HepG2 (cell line): ENCODE results near the gene ABTB2. TPM values are rescaled to one million over a fixed set of nuclear protein-coding genes. Genes with fewer than 3 reads are reported as not detected.

Source experiments
- ARHGAP35 ChIP-seq: sonication (generic); formaldehyde crosslinking; IDR thresholded peaks from 2 replicates; pipeline ENCODE4 v1.9.0; 2022; ENCODE audit warnings: mild to moderate bottlenecking, inconsistent platforms, moderate library complexity, missing genetic modification reagents, borderline replicate concordance
- ELF3 ChIP-seq: IDR thresholded peaks from 2 replicates; pipeline ENCODE4 v1.6.1; 2016; ENCODE audit warnings: missing genetic modification reagents, missing compliant biosample characterization
- FOXK1 ChIP-seq: sonication (generic); formaldehyde crosslinking; IDR thresholded peaks from 2 replicates; pipeline ENCODE4 v1.4.0; 2020; ENCODE audit warnings: low read depth, missing genetic modification reagents, borderline replicate concordance
- GATA4 ChIP-seq: sonication (generic); IDR thresholded peaks from 2 replicates; pipeline ENCODE4 v1.6.1; 2016; ENCODE audit warnings: antibody characterized with exemption, low read depth, borderline replicate concordance
- JUN ChIP-seq: sonication (generic); formaldehyde crosslinking; IDR thresholded peaks from 2 replicates; pipeline ENCODE4 v1.4.0; 2020; ENCODE audit warnings: mild to moderate bottlenecking, missing genetic modification reagents
- RFXANK ChIP-seq: IDR thresholded peaks from 2 replicates; pipeline ENCODE4 v1.6.1; 2016
- SRSF4 ChIP-seq: fragments of 200-400 bp; formaldehyde crosslinking; IDR thresholded peaks from one replicate; pipeline ENCODE4 v1.6.1; 2018; ENCODE audit warnings: mild to moderate bottlenecking, low read depth, low read length, moderate library complexity; ENCODE audit not compliant: poor library complexity, severe bottlenecking
- ZC3H4 ChIP-seq: sonication (generic); formaldehyde crosslinking; IDR thresholded peaks from 2 replicates; pipeline ENCODE4 v1.4.0; 2020; ENCODE audit warnings: missing genetic modification reagents, borderline replicate concordance
- ZNF333 ChIP-seq: sonication (generic); formaldehyde crosslinking; IDR thresholded peaks from 2 replicates; pipeline ENCODE4 v1.4.0; 2020; ENCODE audit warnings: mild to moderate bottlenecking, missing genetic modification reagents, borderline replicate concordance
- ZNF432 ChIP-seq: sonication (generic); formaldehyde crosslinking; IDR thresholded peaks from 2 replicates; pipeline ENCODE4 v1.5.0; 2020; ENCODE audit warnings: missing genetic modification reagents, mild to moderate bottlenecking, borderline replicate concordance
- ZNF446 ChIP-seq: sonication (generic); formaldehyde crosslinking; IDR thresholded peaks from 2 replicates; pipeline ENCODE4 v1.5.0; 2020; ENCODE audit warnings: mild to moderate bottlenecking, missing genetic modification reagents
- polyA plus RNA-seq, 8 experiments: library from polyadenylated mRNA; depleted of rRNA in 3 of 8; stranded (reverse) in 7 of 8; unstranded in 1 of 8; fragments of >200 nt; fragmentation: Illumina TruSeq in 4 of 8; extraction: Trizol in 4 of 8; gene quantifications; 2 replicates each; pipeline versions ENCODE4 v1.2.1 to v1.2.3, GENCODE V29; 2011 to 2016; ENCODE audit warnings: low read depth in 4 of 8, missing spikeins in 1 of 8, mixed read lengths in 1 of 8; ENCODE audit not compliant: insufficient read depth in 1 of 8
- total RNA-seq, 5 experiments: library from RNA; depleted of rRNA; stranded (reverse); fragments of >200 nt; fragmentation: Illumina TruSeq; extraction: Trizol; gene quantifications; 2 replicates each; pipeline ENCODE4 v1.2.3, GENCODE V29; 2016; ENCODE audit warnings: low read depth in 1 of 5
- TF ChIP-seq, protein P1 (sequence below): sonication (generic); formaldehyde crosslinking; IDR thresholded peaks from 2 replicates; pipeline ENCODE4 v1.4.0; 2020; ENCODE audit warnings: missing genetic modification reagents, borderline replicate concordance
- TF ChIP-seq, protein P2 (sequence below): sonication (generic); formaldehyde crosslinking; IDR thresholded peaks from 2 replicates; pipeline ENCODE4 v1.8.1; 2023; ENCODE audit warnings: mild to moderate bottlenecking, inconsistent platforms, moderate library complexity, missing genetic modification reagents, borderline replicate concordance

The ABTB2 gene
- total and polyA plus RNA-seq, 2 of the 13 experiments (the other 11 are each of a cell fraction or from before 2014, with no cell fraction given), result 5.1 to 15.4 TPM

DNA sequence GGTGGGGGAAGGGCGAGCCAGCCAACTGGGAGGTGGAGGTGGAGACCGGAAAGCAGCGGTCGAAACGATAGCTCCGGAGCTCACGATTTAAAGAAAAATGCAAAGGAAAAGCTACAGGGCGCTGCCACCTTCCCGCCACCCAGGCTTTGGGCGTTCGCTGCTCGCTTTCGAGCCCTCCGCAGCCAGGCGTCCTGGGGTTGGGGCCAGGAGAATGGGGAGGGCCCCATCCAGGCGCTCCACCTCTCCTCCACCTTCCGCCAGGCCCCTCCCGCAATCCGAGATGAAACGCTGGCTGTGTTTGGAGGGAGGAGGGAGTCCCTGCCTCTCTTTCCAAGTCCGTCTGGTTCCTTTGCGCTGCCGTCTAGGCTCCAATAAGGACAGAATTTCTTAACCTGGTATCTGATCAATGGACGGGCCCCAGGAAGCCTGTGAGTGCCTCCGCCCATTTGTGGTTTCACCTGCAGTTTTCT lies 483 bp upstream of the ABTB2 start (continued):
- TF ChIP-seq, protein P1, sequence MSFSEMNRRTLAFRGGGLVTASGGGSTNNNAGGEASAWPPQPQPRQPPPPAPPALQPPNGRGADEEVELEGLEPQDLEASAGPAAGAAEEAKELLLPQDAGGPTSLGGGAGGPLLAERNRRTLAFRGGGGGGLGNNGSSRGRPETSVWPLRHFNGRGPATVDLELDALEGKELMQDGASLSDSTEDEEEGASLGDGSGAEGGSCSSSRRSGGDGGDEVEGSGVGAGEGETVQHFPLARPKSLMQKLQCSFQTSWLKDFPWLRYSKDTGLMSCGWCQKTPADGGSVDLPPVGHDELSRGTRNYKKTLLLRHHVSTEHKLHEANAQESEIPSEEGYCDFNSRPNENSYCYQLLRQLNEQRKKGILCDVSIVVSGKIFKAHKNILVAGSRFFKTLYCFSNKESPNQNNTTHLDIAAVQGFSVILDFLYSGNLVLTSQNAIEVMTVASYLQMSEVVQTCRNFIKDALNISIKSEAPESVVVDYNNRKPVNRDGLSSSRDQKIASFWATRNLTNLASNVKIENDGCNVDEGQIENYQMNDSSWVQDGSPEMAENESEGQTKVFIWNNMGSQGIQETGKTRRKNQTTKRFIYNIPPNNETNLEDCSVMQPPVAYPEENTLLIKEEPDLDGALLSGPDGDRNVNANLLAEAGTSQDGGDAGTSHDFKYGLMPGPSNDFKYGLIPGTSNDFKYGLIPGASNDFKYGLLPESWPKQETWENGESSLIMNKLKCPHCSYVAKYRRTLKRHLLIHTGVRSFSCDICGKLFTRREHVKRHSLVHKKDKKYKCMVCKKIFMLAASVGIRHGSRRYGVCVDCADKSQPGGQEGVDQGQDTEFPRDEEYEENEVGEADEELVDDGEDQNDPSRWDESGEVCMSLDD, result no peak
- TF ChIP-seq JUN (no peak), ZC3H4 (peak; percentile 52; the same call in 1 of the 2 replicates), ARHGAP35 (CRISPR knock-in tag) (no peak), RFXANK (no peak), ELF3 (0 out of 2 replicates have a peak, but pooled peaks have one; percentile 14), SRSF4 (no peak), FOXK1 (CRISPR knock-in tag) (no peak), ZNF446 (CRISPR knock-in tag) (no peak), ZNF432 (CRISPR knock-in tag) (no peak), GATA4 (no peak), ZNF333 (no peak)
- TF ChIP-seq, protein P2, sequence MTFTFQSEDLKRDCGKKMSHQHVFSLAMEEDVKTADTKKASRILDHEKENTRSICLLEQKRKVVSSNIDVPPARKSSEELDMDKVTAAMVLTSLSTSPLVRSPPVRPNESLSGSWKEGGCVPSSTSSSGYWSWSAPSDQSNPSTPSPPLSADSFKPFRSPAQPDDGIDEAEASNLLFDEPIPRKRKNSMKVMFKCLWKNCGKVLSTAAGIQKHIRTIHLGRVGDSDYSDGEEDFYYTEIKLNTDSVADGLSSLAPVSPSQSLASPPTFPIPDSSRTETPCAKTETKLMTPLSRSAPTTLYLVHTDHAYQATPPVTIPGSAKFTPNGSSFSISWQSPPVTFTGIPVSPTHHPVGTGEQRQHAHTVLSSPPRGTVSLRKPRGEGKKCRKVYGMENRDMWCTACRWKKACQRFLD (CRISPR knock-in tag), result no peak
